ENCODE results near the gene HDAC4.

The HDAC4 gene

GRCh38 chr2:239275847-239276831 is 124.7 kb downstream of the HDAC4 start:
- no peak for DNase-seq

GRCh38 chr2:239275044-239275685 is 125.7 kb downstream of the HDAC4 start:
- peak; percentile 31 for DNase-seq

- DNase-seq: no peak
Measured at GRCh38 chr2:239274391-239275043, 126.3 kb downstream of the HDAC4 start.

GRCh38 chr2:239273280-239274234 is 127.3 kb downstream of the HDAC4 start:
- no peak for DNase-seq

- DNase-seq: no peak
Measured at GRCh38 chr2:239272626-239273025, 128.2 kb downstream of the HDAC4 start.

- DNase-seq: no peak
Measured at GRCh38 chr2:239271882-239272281, 128.9 kb downstream of the HDAC4 start.

GRCh38 chr2:239271471-239271870 is 129.3 kb downstream of the HDAC4 start:
- DNase-seq: no peak

GRCh38 chr2:239269916-239270315 is 130.9 kb downstream of the HDAC4 start:
- DNase-seq: no peak

GRCh38 chr2:239269173-239269885 is 131.5 kb downstream of the HDAC4 start:
- DNase-seq: no peak

GRCh38 chr2:239268549-239268948 is 132.3 kb downstream of the HDAC4 start:
- no peak for DNase-seq

- DNase-seq: no peak
Measured at GRCh38 chr2:239268082-239268481, 132.7 kb downstream of the HDAC4 start.

- DNase-seq: no peak
Measured at GRCh38 chr2:239267288-239267951, 133.4 kb downstream of the HDAC4 start.

GRCh38 chr2:239266779-239267287 is 134.0 kb downstream of the HDAC4 start:
- DNase-seq: no peak

GRCh38 chr2:239266434-239266766 is 134.4 kb downstream of the HDAC4 start:
- no peak for DNase-seq

GRCh38 chr2:239265681-239266433 is 135.0 kb downstream of the HDAC4 start:
- no peak for DNase-seq

- DNase-seq: no peak
Measured at GRCh38 chr2:239264838-239265651, 135.8 kb downstream of the HDAC4 start.

- DNase-seq: no peak
Measured at GRCh38 chr2:239264492-239264837, 136.4 kb downstream of the HDAC4 start.

- no peak for DNase-seq
Measured at GRCh38 chr2:239263669-239264491, 136.9 kb downstream of the HDAC4 start.

- no peak for DNase-seq
Measured at GRCh38 chr2:239263231-239263630, 137.6 kb downstream of the HDAC4 start.

Data from NCI-H510A treated with DMSO at 0.1 percent for 48 hours (cell line).